Esophagus muscularis mucosa (tissue), 4 donors: Measurements from ENCODE around the gene CYTH3. TPM values are rescaled to one million over a fixed set of nuclear protein-coding genes. Genes with fewer than 3 reads are reported as not detected.
"Not testable (repeated sequence)": the region's sequence is repeated elsewhere in the genome, so short reads cannot be mapped to it uniquely, and the experiment has no call there.

Experiments
- DNase-seq: peaks from one replicate; pipeline ENCODE4 v3.0.0-alpha.2; 2017; ENCODE audit errors: extremely low spot score
- H3K27ac ChIP-seq, 4 donors: fragments of 200-600 bp; sonication (generic); replicated peaks in 1 of 4; 1 replicate in 3 of 4; 2 replicates in 1 of 4; pipeline ENCODE4 v1.5.1; 2016 to 2019; ENCODE audit warnings: mild to moderate bottlenecking in 1 of 4
- H3K27me3 ChIP-seq, 4 donors: fragments of 200-600 bp; sonication (generic); one replicate each; pipeline versions ENCODE4 v1.5.1 to v1.6.0; 2016 to 2019
- H3K36me3 ChIP-seq, 4 donors: fragments of 200-600 bp; sonication (generic); one replicate each; pipeline ENCODE4 v1.5.1; 2016 to 2019
- H3K4me1 ChIP-seq, 4 donors: fragments of 200-600 bp; sonication (generic); one replicate each; pipeline ENCODE4 v1.5.1; 2016 to 2019
- H3K4me3 ChIP-seq, 4 donors: fragments of 200-600 bp; sonication (generic); 1 replicate in 2 of 4; 2 replicates in 2 of 4; pipeline ENCODE4 v1.5.1; 2016 to 2019; ENCODE audit warnings: mild to moderate bottlenecking in 4 of 4, moderate library complexity in 1 of 4
- H3K9me3 ChIP-seq, 4 donors: fragments of 200-600 bp; sonication (generic); 1 replicate in 3 of 4; 2 replicates in 1 of 4; pipeline ENCODE4 v1.5.1; 2016 to 2019
- CTCF ChIP-seq, 3 experiments: fragments of 200-600 bp in 2 of 3; fragments of 450-650 bp in 1 of 3; sonication (generic) in 2 of 3; IDR thresholded peaks; one replicate each; pipeline ENCODE4 v1.5.1; 2017 to 2019; ENCODE audit warnings: antibody characterized with exemption in 3 of 3, mild to moderate bottlenecking in 2 of 3, moderate library complexity in 1 of 3
- EP300 ChIP-seq: sonication (generic); formaldehyde crosslinking; IDR thresholded peaks from one replicate; pipeline ENCODE4 v1.6.1; 2017; ENCODE audit warnings: antibody characterized with exemption
- POLR2A ChIP-seq: fragments of 450-650 bp; IDR thresholded peaks from one replicate; pipeline ENCODE4 v1.6.1; 2017; ENCODE audit warnings: antibody characterized with exemption, moderate library complexity, mild to moderate bottlenecking, low read depth
- POLR2AphosphoS5 ChIP-seq, 2 donors: sonication (generic); formaldehyde crosslinking; IDR thresholded peaks; one replicate each; pipeline ENCODE4 v1.6.1; 2017; ENCODE audit warnings: antibody characterized with exemption in 2 of 2
- whole genome bisulfite sequencing: methylation state at CpG from one replicate; pipeline ENCODE4 v1.1.5; 2018; 5-methylcytosine and 5-hydroxymethylcytosine counted together
- intact Hi-C: fragments of 100-400 bp; cut with DNase I; formaldehyde crosslinking; loops from one replicate; pipeline ENCODE4 v1.15.1; 2023
- total RNA-seq, 4 donors: library from RNA; depleted of rRNA; stranded (reverse); fragments of >200 nt; gene quantifications; one replicate each; pipeline versions ENCODE4 v1.1.0 to v1.2.1, GENCODE V29; 2016

The CYTH3 gene
- total RNA-seq, 4 donors from 2014 or later, result 32.0 to 64.6 (median 50.2) TPM

- intact Hi-C loops, result no loop called here
- WGBS, result 72% methylated on average over 8 of the region's 8 CpGs
These were observed 43.3 kb upstream of the CYTH3 start for GRCh38 chr7:6315746-6316145.

GRCh38 chr7:6310271-6310993 lies 38.0 kb upstream of the CYTH3 start:
- DNase-seq, result no peak
- Histone ChIP-seq H3K4me3 (no peak overlapping the region), H3K4me1 (no peaks in the 10 kb centered on the region), H3K27me3 (no peaks in the 10 kb centered on the region), H3K36me3 (no peaks in the 10 kb centered on the region), H3K9me3 (no peaks in the 10 kb centered on the region), H3K27ac (no peak overlapping the region)
- TF ChIP-seq EP300 (no peak), POLR2A (no peak), CTCF (IDR thresholded peaks at IDR 0.05) (no peak), POLR2AphosphoS5 (IDR thresholded peaks at IDR 0.05) (no peak)
- intact Hi-C loops, result no loop called here
- WGBS, result 64% methylated on average over 10 of the region's 10 CpGs

More at GRCh38 chr7:6315746-6316145, 43.3 kb upstream of the CYTH3 start:
- TF ChIP-seq CTCF (IDR thresholded peaks at IDR 0.05), result no peak
- TF ChIP-seq POLR2AphosphoS5 (IDR thresholded peaks at IDR 0.05), result no peak
- no peak for TF ChIP-seq POLR2A
- H3K4me3 ChIP-seq, result no peak overlapping the region
- no peaks in the 10 kb centered on the region for H3K9me3 ChIP-seq
- H3K27ac ChIP-seq, result peak overlapping the region in 1 of 4 donors; percentile 38
- H3K36me3 ChIP-seq, result no peaks in the 10 kb centered on the region
- peaks cover 12 to 15% (median 13%) of the 10 kb centered on the region in 4 donors for H3K4me1 ChIP-seq
- H3K27me3 ChIP-seq, result no peaks in the 10 kb centered on the region
- DNase-seq, result no peak

- WGBS, result 56% methylated on average over 5 of the region's 5 CpGs
- H3K4me1 ChIP-seq, result no peaks in the 10 kb centered on the region
- no peak overlapping the region for H3K4me3 ChIP-seq
- TF ChIP-seq EP300, result no peak
- TF ChIP-seq CTCF (IDR thresholded peaks at IDR 0.05), result no peak
- no peak for TF ChIP-seq POLR2A
- no peak for TF ChIP-seq POLR2AphosphoS5 (IDR thresholded peaks at IDR 0.05)
- intact Hi-C loops, result no loop called here
- H3K9me3 ChIP-seq, result no peaks in the 10 kb centered on the region
- DNase-seq, result no peak
- no peaks in the 10 kb centered on the region for H3K36me3 ChIP-seq
- H3K27me3 ChIP-seq, result no peaks in the 10 kb centered on the region
- H3K27ac ChIP-seq, result no peak overlapping the region
These were observed 35.3 kb upstream of the CYTH3 start for GRCh38 chr7:6307762-6308161.

GRCh38 chr7:6306471-6306870 lies 34.0 kb upstream of the CYTH3 start:
- Histone ChIP-seq H3K36me3 (no peaks in the 10 kb centered on the region), H3K27me3 (no peaks in the 10 kb centered on the region), H3K27ac (no peak overlapping the region), H3K4me3 (no peak overlapping the region), H3K9me3 (no peaks in the 10 kb centered on the region), H3K4me1 (no peaks in the 10 kb centered on the region)
- intact Hi-C loops, result no loop called here
- TF ChIP-seq POLR2A (no peak), POLR2AphosphoS5 (IDR thresholded peaks at IDR 0.05) (no peak), EP300 (no peak), CTCF (IDR thresholded peaks at IDR 0.05) (no peak)
- 72% methylated on average over 3 of the region's 3 CpGs for WGBS
- DNase-seq, result no peak

GRCh38 chr7:6305330-6305729 lies 32.9 kb upstream of the CYTH3 start:
- no peaks in the 10 kb centered on the region for H3K27me3 ChIP-seq
- no peaks in the 10 kb centered on the region for H3K36me3 ChIP-seq
- no peak overlapping the region for H3K27ac ChIP-seq
- intact Hi-C loops, result no loop called here
- WGBS, result 66% methylated on average over 2 of the region's 2 CpGs
- H3K4me3 ChIP-seq, result no peak overlapping the region
- no peaks in the 10 kb centered on the region for H3K9me3 ChIP-seq
- no peak for DNase-seq
- TF ChIP-seq EP300 (no peak), POLR2AphosphoS5 (IDR thresholded peaks at IDR 0.05) (no peak), CTCF (IDR thresholded peaks at IDR 0.05) (no peak), POLR2A (no peak)
- no peaks in the 10 kb centered on the region for H3K4me1 ChIP-seq

GRCh38 chr7:6301446-6301845 lies 29.0 kb upstream of the CYTH3 start:
- H3K4me1 ChIP-seq, H3K4me3 ChIP-seq, DNase-seq, H3K27me3 ChIP-seq, H3K36me3 ChIP-seq, H3K27ac ChIP-seq, intact Hi-C loops, H3K9me3 ChIP-seq: not testable (repeated sequence)
- 91% methylated on average over 4 of the region's 4 CpGs for WGBS
